HPDE6-E6E7 (cell line): Measurements from ENCODE around the gene PRKAG3.

Experiments used
- DNase-seq: peaks from one replicate; pipeline ENCODE4 v3.0.0; 2011; ENCODE audit warnings: missing footprints; ENCODE audit errors: extremely low spot score

Gene PRKAG3

GRCh38 chr2:218839888-218840287, 8.3 kb upstream of the PRKAG3 start:
- DNase-seq, result no peak

GRCh38 chr2:218839430-218839829, 7.8 kb upstream of the PRKAG3 start:
- DNase-seq, result no peak

- DNase-seq, result no peak
These were observed 5.9 kb upstream of the PRKAG3 start for GRCh38 chr2:218837495-218837894.

- no peak for DNase-seq
These were observed 3.1 kb upstream of the PRKAG3 start for GRCh38 chr2:218834685-218835084.

- no peak for DNase-seq
These were observed 1.5 kb upstream of the PRKAG3 start for GRCh38 chr2:218833023-218833609.

GRCh38 chr2:218832520-218832919, 917 bp upstream of the PRKAG3 start:
- DNase-seq, result no peak

GRCh38 chr2:218832081-218832480, 478 bp upstream of the PRKAG3 start:
- no peak for DNase-seq

GRCh38 chr2:218830526-218831306, 887 bp downstream of the PRKAG3 start:
- no peak for DNase-seq

- DNase-seq, result no peak
These were observed 1.6 kb downstream of the PRKAG3 start for GRCh38 chr2:218829868-218830451.

- no peak for DNase-seq
These were observed 3.2 kb downstream of the PRKAG3 start for GRCh38 chr2:218828477-218828778.

- DNase-seq, result no peak
These were observed 3.7 kb downstream of the PRKAG3 start for GRCh38 chr2:218827701-218828476.

- DNase-seq, result no peak
These were observed 4.8 kb downstream of the PRKAG3 start for GRCh38 chr2:218826791-218827190.

- no peak for DNase-seq
These were observed 7.6 kb downstream of the PRKAG3 start for GRCh38 chr2:218824004-218824403.

GRCh38 chr2:218823196-218823855, 8.3 kb downstream of the PRKAG3 start:
- no peak for DNase-seq

GRCh38 chr2:218822622-218823021, 9.0 kb downstream of the PRKAG3 start:
- no peak for DNase-seq

- no peak for DNase-seq
These were observed 9.9 kb downstream of the PRKAG3 start for GRCh38 chr2:218821605-218822211.

GRCh38 chr2:218820746-218821369, 10.7 kb downstream of the PRKAG3 start:
- DNase-seq, result no peak

GRCh38 chr2:218819093-218819492, 12.5 kb downstream of the PRKAG3 start:
- no peak for DNase-seq

- DNase-seq, result no peak
These were observed 15.0 kb downstream of the PRKAG3 start for GRCh38 chr2:218816561-218817011.

- no peak for DNase-seq
These were observed 16.0 kb downstream of the PRKAG3 start for GRCh38 chr2:218815649-218816048.

GRCh38 chr2:218815244-218815637, 16.4 kb downstream of the PRKAG3 start:
- no peak for DNase-seq
